Right kidney (tissue), 1 donor: ENCODE results near the gene PPP2R2B.

Experiments
- DNase-seq: peaks from one replicate; pipeline ENCODE4 v3.0.0-alpha.2; 2016

Gene PPP2R2B

GRCh38 chr5:146785065-146785464 lies 93.5 kb downstream of the PPP2R2B start:
- DNase-seq, result no peak

GRCh38 chr5:146781157-146781556 lies 97.4 kb downstream of the PPP2R2B start:
- DNase-seq, result no peak

DNA sequence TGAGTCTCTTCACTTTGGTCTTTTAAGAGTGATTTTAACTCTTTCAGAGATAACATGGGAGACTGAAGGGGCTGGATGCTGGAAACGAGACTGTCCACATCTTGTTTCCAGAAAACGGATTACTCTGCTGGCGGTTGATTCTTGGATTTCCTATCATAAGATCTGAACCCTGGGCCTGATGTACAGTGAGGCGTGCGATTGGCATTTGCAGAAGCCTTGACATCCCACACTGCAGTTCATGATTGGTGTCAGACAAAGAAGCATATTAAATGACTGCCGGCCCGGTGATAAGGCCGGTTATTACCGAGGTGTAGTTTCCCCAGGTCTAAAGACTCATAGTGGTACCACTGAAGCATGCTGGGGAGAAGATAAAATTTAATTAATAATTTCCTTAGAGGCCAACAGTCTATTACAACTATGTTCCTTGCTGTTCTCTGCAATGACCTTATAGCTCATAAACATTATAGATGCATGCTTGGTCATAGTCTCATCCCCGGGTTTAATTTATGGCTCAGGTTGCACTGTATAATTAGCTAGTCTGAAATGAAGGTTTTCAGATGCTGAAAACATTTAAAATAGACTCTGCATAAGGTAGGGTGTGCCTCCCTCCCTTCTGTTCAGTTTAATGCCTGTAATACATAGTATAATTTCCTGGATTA lies 99.2 kb downstream of the PPP2R2B start:
- DNase-seq, result no peak

DNA sequence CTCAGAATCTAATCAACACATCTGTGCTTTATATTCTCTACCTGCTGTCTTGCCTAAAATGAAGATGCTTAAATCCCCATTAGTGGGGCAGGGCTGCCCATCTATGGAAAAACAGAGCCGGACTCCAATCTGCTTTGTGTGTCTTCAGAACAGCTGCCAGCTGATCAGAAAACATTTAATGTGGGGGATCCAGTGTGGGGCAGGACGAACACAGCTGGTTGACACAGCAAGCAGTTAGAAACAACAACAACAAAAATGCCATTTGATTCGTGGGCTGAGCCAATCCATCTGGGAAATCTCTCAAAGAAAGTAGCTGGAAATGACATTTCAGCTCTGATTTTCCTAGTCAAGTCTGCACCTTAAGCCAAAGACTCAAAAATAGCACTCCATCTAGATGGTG lies 99.8 kb downstream of the PPP2R2B start:
- DNase-seq, result no peak

DNA sequence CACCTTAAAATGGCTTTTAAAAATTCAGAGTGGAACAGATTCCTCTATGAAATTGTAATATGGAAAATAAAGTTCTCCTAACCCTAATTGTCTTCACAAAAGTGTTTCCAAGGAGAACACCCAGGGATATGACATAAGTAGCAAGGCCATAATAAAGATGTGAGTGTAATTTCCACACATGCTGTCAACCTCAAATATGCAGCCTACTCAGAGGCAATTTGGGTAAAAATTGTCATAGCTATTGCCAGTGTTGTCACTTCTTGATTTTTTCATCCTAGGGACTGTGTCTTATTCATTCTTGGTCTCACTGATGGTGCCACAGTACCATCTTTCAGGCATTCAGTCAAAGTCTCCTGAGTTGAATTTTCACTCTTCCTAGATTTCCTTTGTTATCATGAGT lies 100.3 kb downstream of the PPP2R2B start:
- no peak for DNase-seq

DNA sequence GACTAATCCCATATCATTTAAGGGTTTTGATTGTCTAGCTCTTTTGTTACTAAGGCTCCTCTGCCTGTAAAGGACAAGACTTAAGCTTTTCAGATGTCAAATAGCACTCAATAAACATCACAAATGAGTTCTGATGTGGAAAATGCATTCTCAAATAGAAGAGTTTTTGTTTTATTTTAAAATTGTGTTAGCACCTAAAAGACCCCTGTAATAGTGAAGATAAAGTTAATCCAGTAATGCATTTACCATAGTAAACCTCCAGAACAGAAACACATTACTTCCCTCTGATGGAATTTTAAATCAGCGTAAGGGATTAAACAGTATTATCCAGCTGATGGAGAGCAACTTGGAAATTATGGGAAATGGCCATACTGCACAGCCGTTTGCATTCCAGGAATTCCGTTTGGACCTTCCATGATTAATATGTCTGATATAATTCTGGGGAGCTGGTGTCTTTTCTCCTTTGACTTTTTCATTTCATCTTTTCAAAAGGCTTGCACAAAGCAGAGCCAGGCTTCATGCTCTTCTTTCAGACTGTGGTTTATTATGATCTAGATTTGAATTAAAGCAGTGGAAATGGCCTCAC lies 105.6 kb downstream of the PPP2R2B start:
- no peak for DNase-seq

DNA sequence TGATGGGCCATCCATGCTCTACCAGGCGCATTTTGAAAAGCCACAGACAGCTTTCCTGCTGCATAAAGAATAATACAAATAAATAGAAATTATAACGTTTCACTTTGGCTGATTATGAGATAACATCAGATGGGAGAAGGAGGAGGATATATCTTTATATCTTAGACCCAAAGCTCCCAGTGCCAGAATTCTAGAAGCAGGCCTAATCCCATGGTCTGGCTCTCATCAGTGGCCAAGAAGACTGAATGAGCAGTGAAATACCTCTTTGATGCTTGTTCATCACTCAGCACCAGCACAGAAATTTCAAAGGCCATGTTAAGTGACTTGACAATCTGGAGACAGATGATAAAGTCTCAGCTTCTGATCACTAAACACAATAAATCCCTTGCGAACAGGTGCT lies 107.6 kb downstream of the PPP2R2B start:
- DNase-seq, result no peak

GRCh38 chr5:146770546-146770945 lies 108.0 kb downstream of the PPP2R2B start:
- DNase-seq, result no peak

DNA sequence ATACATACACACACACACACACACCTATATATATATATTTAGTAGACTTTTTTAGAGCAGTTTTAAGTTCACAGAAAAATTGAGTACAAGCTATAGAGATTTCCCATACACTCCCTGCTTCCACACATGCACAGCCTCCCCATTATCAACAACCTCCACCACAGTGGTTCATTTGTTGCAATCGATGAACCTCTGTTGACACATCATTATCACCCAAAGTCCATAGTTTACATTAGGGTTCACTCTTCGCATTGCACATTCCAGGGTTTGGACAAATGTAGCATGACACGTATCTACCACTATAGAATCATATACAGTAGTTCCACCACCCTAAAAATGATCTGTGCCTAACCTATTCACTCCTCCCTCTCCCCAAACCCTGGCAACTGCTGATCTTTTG lies 111.0 kb downstream of the PPP2R2B start:
- DNase-seq, result no peak

GRCh38 chr5:146766013-146766412 lies 112.5 kb downstream of the PPP2R2B start:
- no peak for DNase-seq

DNA sequence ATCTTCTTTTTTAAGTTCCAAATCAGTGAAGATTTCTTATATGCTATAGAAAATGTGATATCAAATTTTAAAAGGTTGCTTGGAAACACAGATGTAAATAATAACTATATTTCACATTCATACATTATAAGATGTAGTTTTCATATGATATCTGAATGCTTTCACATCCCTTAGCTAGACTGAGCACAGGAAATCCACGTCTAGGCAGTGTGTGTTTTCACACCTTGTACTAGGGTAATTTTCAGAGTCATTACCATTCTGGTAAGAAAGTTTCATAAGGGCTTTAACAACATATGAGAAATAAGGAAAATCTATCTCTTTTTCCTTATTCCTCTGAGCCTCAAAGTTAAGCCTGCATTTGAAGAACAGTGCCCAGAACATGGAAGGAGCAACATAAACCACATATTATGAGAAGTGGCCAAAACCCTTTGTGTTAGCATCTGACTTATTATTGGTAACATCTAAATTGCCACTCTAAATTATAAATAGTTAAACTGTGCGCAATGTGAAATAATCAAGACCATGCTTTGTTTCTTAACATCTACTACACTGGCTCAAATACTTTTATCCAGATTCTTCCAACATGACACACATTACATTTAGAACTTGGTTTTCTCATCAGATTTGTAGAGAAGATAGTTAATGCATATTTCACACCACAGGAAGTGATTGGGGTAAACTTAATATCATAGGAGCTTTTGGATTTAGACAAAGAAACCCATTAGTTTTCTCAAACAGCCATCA lies 113.3 kb downstream of the PPP2R2B start:
- no peak for DNase-seq

DNA sequence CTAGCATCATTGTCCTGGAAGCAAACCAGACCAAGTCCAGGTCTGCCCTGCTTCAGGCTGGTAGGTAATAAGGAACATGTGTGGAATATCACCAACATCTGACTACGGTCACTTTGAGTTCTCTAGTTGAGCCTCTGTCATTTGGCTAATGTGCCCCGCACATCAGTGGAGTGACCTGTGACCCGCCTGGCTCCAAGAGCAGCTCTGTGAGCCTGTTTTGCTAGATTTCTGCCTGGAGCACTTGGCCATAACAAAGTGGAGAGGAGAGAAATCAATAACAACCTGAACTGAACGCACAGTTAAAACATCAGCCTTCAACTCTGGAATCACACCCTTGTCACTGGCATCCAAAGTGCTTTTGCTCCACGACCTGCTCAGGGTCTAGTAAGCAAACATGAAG lies 115.7 kb downstream of the PPP2R2B start:
- no peak for DNase-seq

GRCh38 chr5:146761811-146762210 lies 116.7 kb downstream of the PPP2R2B start:
- DNase-seq, result no peak

DNA sequence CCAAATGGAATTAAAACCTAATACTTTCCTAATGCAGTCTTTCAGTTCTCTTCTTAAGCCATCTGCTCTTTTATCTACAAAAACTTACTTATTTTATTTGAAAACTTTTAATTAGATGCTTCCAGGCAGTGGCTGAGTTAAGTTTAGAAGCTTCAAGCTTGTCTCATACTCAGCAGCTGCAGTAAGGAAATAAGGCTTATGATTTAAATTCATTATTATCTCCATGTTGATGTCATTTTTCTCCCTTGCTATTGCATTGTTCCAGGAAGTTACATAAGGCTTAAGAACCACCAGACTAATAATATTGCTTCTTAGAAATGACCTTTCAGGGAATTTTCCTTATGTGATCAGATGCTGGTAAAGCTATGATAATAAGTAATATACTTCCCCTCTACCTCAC lies 119.6 kb downstream of the PPP2R2B start:
- no peak for DNase-seq

GRCh38 chr5:146758076-146758475 lies 120.5 kb downstream of the PPP2R2B start:
- DNase-seq, result no peak

DNA sequence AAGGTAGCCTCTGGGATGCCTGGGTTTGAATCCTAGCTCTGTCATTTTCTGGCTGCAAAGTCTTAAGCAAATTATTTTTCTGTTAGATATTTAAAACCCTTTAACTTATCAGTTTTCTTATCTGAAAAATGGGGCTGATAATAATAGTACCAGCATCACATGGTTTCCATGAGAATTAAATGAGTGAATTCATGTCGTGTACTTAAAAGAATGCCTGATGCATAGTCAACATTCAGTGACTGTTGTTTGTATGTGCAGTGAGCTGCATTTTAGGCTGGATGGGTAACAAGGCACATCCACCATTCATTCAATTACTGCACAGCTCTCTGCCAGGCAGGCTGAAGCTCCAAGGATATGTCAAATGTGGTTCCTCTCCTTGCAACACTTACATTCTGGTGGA lies 122.0 kb downstream of the PPP2R2B start:
- DNase-seq, result no peak

DNA sequence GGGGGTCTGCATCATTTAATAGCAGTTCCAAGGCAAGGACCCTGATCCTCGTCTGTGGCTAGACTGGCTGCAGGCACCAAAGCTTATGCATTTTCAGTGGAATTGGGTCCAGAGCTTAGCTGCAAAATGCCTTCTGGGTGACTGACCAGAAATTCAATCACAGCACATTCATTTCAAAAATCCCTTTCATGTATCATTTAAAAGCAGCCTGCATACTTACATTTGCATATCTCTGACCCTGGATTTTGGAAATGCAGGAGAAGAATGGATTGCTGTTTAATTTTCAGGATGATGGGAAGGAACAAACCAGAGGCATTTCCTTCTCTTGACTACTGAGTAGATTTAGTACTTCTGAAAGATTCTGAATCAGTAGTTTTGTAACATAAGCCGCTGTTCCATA lies 122.8 kb downstream of the PPP2R2B start:
- DNase-seq, result no peak

GRCh38 chr5:146754621-146755020 lies 123.9 kb downstream of the PPP2R2B start:
- no peak for DNase-seq

- no peak for DNase-seq
Measured at GRCh38 chr5:146753641-146754040, 124.9 kb downstream of the PPP2R2B start.

DNA sequence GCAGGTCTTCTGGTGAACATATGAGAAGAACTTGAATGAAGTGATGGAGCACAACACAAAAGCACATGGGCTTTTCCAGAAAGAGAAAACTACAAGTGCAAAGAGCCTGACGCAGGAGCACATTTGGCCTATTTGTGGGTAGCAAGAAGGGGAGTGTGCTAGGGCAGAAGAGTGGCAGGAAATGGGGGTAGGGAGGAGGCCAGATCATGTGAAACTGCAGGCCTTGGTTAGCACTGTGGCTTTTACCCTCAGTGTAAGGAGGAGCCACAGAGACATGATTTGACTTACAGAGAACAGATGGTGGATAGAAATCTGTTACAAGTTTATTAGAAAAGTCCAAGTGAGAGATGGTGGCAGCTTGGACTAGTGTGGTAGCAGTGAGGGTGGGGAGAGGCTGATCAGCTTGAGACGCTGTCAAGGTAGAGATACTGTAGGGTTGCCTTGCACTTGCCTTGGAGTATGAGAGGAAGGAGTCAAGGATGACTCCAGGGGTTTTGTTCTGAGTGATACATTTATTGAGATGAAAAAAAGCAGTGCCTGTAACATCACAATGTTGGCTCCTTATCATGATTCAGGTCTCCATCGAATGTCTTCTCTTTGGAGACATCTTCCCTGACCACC lies 126.7 kb downstream of the PPP2R2B start:
- DNase-seq, result no peak

- DNase-seq, result no peak
Measured at GRCh38 chr5:146751054-146751453, 127.5 kb downstream of the PPP2R2B start.

- no peak for DNase-seq
Measured at GRCh38 chr5:146748533-146748932, 130.0 kb downstream of the PPP2R2B start.

DNA sequence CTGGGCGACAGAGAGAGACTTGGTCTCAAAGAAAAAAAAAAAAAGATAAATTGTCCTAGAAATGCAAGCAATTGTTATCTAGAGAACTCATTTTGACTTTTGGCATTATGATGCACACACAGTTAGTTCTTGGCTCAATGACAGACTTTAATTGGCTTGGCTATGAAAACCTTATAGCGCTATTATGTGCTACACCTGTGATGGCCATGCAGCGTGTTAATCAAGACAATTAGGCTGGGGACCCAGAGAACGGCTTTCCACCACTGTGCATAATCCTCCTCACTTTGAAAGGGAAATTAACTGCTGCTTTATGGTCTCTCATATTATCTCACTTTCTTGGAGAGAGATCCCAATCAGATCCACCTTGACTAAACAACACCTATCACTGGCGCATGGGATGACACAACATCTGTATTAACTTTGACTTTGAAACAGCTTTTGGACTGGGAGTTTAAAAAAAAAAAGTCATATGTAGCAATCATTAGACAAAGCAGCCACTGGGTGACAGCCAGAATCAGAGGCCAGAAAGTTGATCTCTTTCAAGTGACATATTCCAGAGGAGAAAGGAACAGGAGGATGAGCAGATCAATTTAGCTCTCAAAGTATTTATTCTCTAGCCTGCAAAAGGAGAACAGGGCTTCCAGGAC lies 132.5 kb downstream of the PPP2R2B start:
- no peak for DNase-seq
